ENCODE results near the gene RAP1GAP.
"Not testable (repeated sequence)": the region's sequence is repeated elsewhere in the genome, so short reads cannot be mapped to it uniquely, and the experiment has no call there.

The RAP1GAP gene

GRCh38 chr1:21567241-21568005 lies 101.7 kb downstream of the RAP1GAP start:
- no peaks in the 10 kb centered on the region for H4K20me1 ChIP-seq (ENCODE audit: insufficient read depth, low read length, poor library complexity, severe bottlenecking)
- H3K9me3 ChIP-seq (ENCODE audit: insufficient read depth, low read depth, low read length), result no peaks in the 10 kb centered on the region
- H3K4me3 ChIP-seq (ENCODE audit: low read length, poor library complexity, severe bottlenecking), result no peak overlapping the region
- H3K4me1 ChIP-seq (ENCODE audit: insufficient read depth, low read length, poor library complexity, severe bottlenecking), result no peaks in the 10 kb centered on the region
- no peaks in the 10 kb centered on the region for H3K9me2 ChIP-seq (replicated peaks; ENCODE audit: low read depth, low read length)
- no peak for TF ChIP-seq EZH2phosphoT487 (IDR thresholded peaks at IDR 0.05; ENCODE audit: borderline replicate concordance)
- TF ChIP-seq CTCF (conservative IDR thresholded peaks at IDR 0.05; ENCODE audit: low read length), result no peak
- no peak overlapping the region for H3K9ac ChIP-seq (ENCODE audit: low read depth, low read length, poor library complexity, severe bottlenecking)
- H2AFZ ChIP-seq (ENCODE audit: low read length), result no peak overlapping the region
- H3K36me3 ChIP-seq (ENCODE audit: insufficient read depth, low read length), result no peaks in the 10 kb centered on the region
- H3K27me3 ChIP-seq (ENCODE audit: insufficient read depth, low read length, poor library complexity, severe bottlenecking), result no peaks in the 10 kb centered on the region
- no peak overlapping the region for H3K4me2 ChIP-seq (ENCODE audit: low read depth, low read length, poor library complexity, severe bottlenecking)
- H3F3A ChIP-seq (ENCODE audit: low read depth), result no peaks in the 10 kb centered on the region
- H3K79me2 ChIP-seq (ENCODE audit: insufficient read depth, low read length), result no peaks in the 10 kb centered on the region

DNA sequence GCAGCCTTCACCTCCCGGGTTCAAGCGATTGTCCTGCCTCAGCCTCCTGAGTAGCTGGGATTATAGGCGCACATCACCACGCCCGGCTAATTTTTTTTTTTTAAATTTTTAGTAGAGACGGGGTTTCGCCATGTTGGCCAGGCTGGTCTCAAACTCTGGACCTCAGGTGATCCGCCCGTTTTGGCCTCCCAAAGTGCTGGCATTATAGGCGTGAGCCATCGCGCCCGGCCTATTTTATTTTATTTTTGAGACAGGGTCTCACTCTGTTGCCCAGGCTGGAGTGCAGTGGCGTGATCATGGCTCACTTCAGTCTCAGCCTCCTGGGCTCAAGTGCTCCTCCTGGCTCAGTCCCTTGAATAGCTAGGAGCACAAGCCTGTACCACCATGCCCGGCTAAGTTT lies 102.8 kb downstream of the RAP1GAP start:
- H3K9me2 ChIP-seq (replicated peaks; ENCODE audit: low read depth, low read length); H4K20me1 ChIP-seq (ENCODE audit: insufficient read depth, low read length, poor library complexity, severe bottlenecking); H3K79me2 ChIP-seq (ENCODE audit: insufficient read depth, low read length); H3K36me3 ChIP-seq (ENCODE audit: insufficient read depth, low read length); H2AFZ ChIP-seq (ENCODE audit: low read length); H3F3A ChIP-seq (ENCODE audit: low read depth); H3K4me2 ChIP-seq (ENCODE audit: low read depth, low read length, poor library complexity, severe bottlenecking); H3K9ac ChIP-seq (ENCODE audit: low read depth, low read length, poor library complexity, severe bottlenecking); H3K27me3 ChIP-seq (ENCODE audit: insufficient read depth, low read length, poor library complexity, severe bottlenecking); H3K4me1 ChIP-seq (ENCODE audit: insufficient read depth, low read length, poor library complexity, severe bottlenecking); H3K9me3 ChIP-seq (ENCODE audit: insufficient read depth, low read depth, low read length); H3K4me3 ChIP-seq (ENCODE audit: low read length, poor library complexity, severe bottlenecking): not testable (repeated sequence)

DNA sequence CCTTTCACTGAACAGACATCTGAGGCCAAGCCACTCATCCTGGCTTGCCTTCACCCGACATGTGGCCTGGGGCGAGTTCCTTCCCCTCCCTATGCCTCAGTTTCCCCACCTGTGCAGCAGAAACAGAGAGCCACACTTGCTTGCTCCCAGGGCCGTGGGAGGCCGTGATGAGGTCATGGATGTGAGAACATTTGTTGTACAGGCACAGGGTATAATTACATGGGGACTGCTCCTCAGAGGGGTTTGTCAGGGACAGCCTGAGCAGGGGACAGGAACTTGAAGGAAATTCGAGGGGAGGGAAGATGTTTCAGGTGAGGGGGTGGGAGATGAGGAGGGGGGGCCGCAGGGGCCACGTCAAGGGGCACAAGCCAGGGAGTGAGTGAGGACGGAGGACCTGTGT lies 103.9 kb downstream of the RAP1GAP start:
- Histone ChIP-seq H3K4me2 (ENCODE audit: low read depth, low read length, poor library complexity, severe bottlenecking) (no peak overlapping the region), H3K9me2 (replicated peaks; ENCODE audit: low read depth, low read length) (no peaks in the 10 kb centered on the region), H3K36me3 (ENCODE audit: insufficient read depth, low read length) (no peaks in the 10 kb centered on the region), H3K9ac (ENCODE audit: low read depth, low read length, poor library complexity, severe bottlenecking) (no peak overlapping the region), H3K4me3 (ENCODE audit: low read length, poor library complexity, severe bottlenecking) (no peak overlapping the region), H3F3A (ENCODE audit: low read depth) (no peaks in the 10 kb centered on the region), H3K4me1 (ENCODE audit: insufficient read depth, low read length, poor library complexity, severe bottlenecking) (no peaks in the 10 kb centered on the region), H3K9me3 (ENCODE audit: insufficient read depth, low read depth, low read length) (no peaks in the 10 kb centered on the region), H3K27me3 (ENCODE audit: insufficient read depth, low read length, poor library complexity, severe bottlenecking) (no peaks in the 10 kb centered on the region), H4K20me1 (ENCODE audit: insufficient read depth, low read length, poor library complexity, severe bottlenecking) (no peaks in the 10 kb centered on the region), H2AFZ (ENCODE audit: low read length) (no peak overlapping the region), H3K79me2 (ENCODE audit: insufficient read depth, low read length) (no peaks in the 10 kb centered on the region)
- TF ChIP-seq EZH2phosphoT487 (IDR thresholded peaks at IDR 0.05; ENCODE audit: borderline replicate concordance), result no peak
- TF ChIP-seq CTCF (conservative IDR thresholded peaks at IDR 0.05; ENCODE audit: low read length), result no peak

DNA sequence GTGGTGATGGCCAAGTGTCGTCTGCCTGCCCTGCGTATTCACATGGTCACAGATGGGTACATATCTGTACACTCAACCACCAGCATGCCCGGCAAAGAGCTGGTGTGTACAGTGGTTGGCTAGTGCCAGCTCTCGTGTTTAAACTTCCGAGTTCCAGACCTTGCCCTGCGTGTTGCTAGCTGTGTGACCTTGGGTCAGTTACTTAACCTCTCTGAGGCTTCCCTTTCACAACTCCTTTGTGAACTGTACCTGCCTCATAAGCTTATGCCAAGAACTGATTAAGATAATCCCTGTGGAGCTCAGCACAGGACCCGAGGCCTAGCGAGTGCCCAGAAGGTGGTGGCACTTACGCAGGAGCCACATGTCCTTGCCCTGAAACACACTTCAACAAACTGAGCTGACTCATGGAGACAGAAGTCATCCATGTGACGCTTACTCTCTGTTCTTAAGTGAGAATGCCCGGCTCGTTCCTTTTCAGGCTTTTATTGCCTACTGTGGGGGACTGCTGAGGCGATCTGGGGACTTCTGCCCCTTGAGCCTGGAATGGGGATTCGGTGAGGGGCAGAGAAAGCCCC lies 104.5 kb downstream of the RAP1GAP start:
- no peaks in the 10 kb centered on the region for H3K36me3 ChIP-seq (ENCODE audit: insufficient read depth, low read length)
- no peak overlapping the region for H3K4me2 ChIP-seq (ENCODE audit: low read depth, low read length, poor library complexity, severe bottlenecking)
- H3K9me2 ChIP-seq (replicated peaks; ENCODE audit: low read depth, low read length), result no peaks in the 10 kb centered on the region
- H3F3A ChIP-seq (ENCODE audit: low read depth), result no peaks in the 10 kb centered on the region
- no peak for TF ChIP-seq EZH2phosphoT487 (IDR thresholded peaks at IDR 0.05; ENCODE audit: borderline replicate concordance)
- TF ChIP-seq CTCF (conservative IDR thresholded peaks at IDR 0.05; ENCODE audit: low read length), result no peak
- H3K9ac ChIP-seq (ENCODE audit: low read depth, low read length, poor library complexity, severe bottlenecking), result no peak overlapping the region
- no peak overlapping the region for H2AFZ ChIP-seq (ENCODE audit: low read length)
- H3K4me1 ChIP-seq (ENCODE audit: insufficient read depth, low read length, poor library complexity, severe bottlenecking), result no peaks in the 10 kb centered on the region
- H3K9me3 ChIP-seq (ENCODE audit: insufficient read depth, low read depth, low read length), result no peaks in the 10 kb centered on the region
- H3K79me2 ChIP-seq (ENCODE audit: insufficient read depth, low read length), result no peaks in the 10 kb centered on the region
- H3K4me3 ChIP-seq (ENCODE audit: low read length, poor library complexity, severe bottlenecking), result no peak overlapping the region
- no peaks in the 10 kb centered on the region for H3K27me3 ChIP-seq (ENCODE audit: insufficient read depth, low read length, poor library complexity, severe bottlenecking)
- H4K20me1 ChIP-seq (ENCODE audit: insufficient read depth, low read length, poor library complexity, severe bottlenecking), result no peaks in the 10 kb centered on the region

Data from Loucy (cell line).